Heart right ventricle (tissue), 16 donors: Measurements from ENCODE around the gene SMG6. TPM values are rescaled to one million over a fixed set of nuclear protein-coding genes. Genes with fewer than 3 reads are reported as not detected.
A peak's percentile ranks its signal among the peaks of the same experiment; 100 is the strongest.

Experiments
- ATAC-seq, 8 donors: fragments of 200-7000 bp; cut with Tn5 transposase; one replicate each; pipeline ENCODE4 v1.9.1; 2020; ENCODE audit warnings: mild to moderate bottlenecking in 8 of 8, moderate library complexity in 8 of 8, moderate number of reproducible peaks in 1 of 8
- DNase-seq, 2 donors: peaks; one replicate each; pipeline ENCODE4 v3.0.0-alpha.2; 2020
- H3K27ac ChIP-seq, 10 donors: fragments of 200-600 bp; sonication (generic) in 2 of 10; one replicate each; pipeline versions ENCODE4 v1.5.0 to v1.8.0; 2020 to 2022; ENCODE audit warnings: mild to moderate bottlenecking in 3 of 10
- H3K27me3 ChIP-seq, 7 donors: fragments of 200-600 bp; one replicate each; pipeline ENCODE4 v1.8.0; 2021 to 2022; ENCODE audit warnings: mild to moderate bottlenecking in 2 of 7
- H3K36me3 ChIP-seq, 9 donors: fragments of 200-600 bp; sonication (generic) in 1 of 9; one replicate each; pipeline versions ENCODE4 v1.5.0 to v1.8.0; 2020 to 2022; ENCODE audit warnings: mild to moderate bottlenecking in 2 of 9
- H3K4me1 ChIP-seq, 9 donors: fragments of 200-600 bp; sonication (generic) in 1 of 9; one replicate each; pipeline versions ENCODE4 v1.5.0 to v1.8.0; 2020 to 2022; ENCODE audit warnings: mild to moderate bottlenecking in 4 of 9
- H3K4me3 ChIP-seq, 10 donors: fragments of 200-600 bp; sonication (generic) in 2 of 10; one replicate each; pipeline versions ENCODE4 v1.5.0 to v1.8.0; 2020 to 2022; ENCODE audit warnings: mild to moderate bottlenecking in 7 of 10, moderate library complexity in 2 of 10
- H3K9me3 ChIP-seq, 11 donors: fragments of 200-600 bp in 10 of 11; sonication (generic) in 2 of 11; one replicate each; pipeline versions ENCODE4 v1.5.0 to v1.8.0; 2013 to 2022; ENCODE audit warnings: mild to moderate bottlenecking in 2 of 11, control low read depth in 1 of 11, moderate library complexity in 1 of 11
- WGBS, 2 donors: extraction: QIAGEN DNeasy Blood & Tissue Kit; methylation state at CpG; one replicate each; pipeline ENCODE4 v1.1.7; 2013; ENCODE audit warnings: inconsistent platforms in 1 of 2; 5-methylcytosine and 5-hydroxymethylcytosine counted together
- intact Hi-C, 10 donors: fragments of 100-400 bp; cut with DNase I; formaldehyde crosslinking; loops; one replicate each; pipeline versions ENCODE4 v1.11.1 to v1.14.2; 2022
- polyA plus RNA-seq, 2 donors: library from polyadenylated mRNA; stranded (reverse); fragments of 200-250 nt; gene quantifications; one replicate each; pipeline ENCODE4 v1.2.3, GENCODE V29; 2013
- total RNA-seq, 10 donors: library from RNA; stranded (reverse); fragmentation: NEBNext Ultra II Directional in 3 of 10; extraction: Animal tissue kit (Norgen Biotek cat#: 25700) in 3 of 10; gene quantifications; one replicate each; pipeline versions ENCODE4 v1.2.1 to v1.2.4, GENCODE V29; 2021 to 2023
- TF ChIP-seq, protein P1 (sequence below), 9 donors: fragments of 200-600 bp; sonication (generic) in 2 of 9; IDR thresholded peaks; one replicate each; pipeline versions ENCODE4 v1.5.0 to v1.8.0; 2021 to 2022; ENCODE audit warnings: antibody characterized with exemption in 9 of 9, mild to moderate bottlenecking in 5 of 9, moderate library complexity in 1 of 9
- donor health status: Arrhythmogenic right ventricular cardiomyopathy.
- donor health status: ischemic (EF 13 %, LVEDD 7.1; RV severe dilation, severe dysfunction).
- donor health status: healthy with polysubstance abuse.
- donor health status: DM: no; HTN: yes; CAD: no.
- donor health status: DM: no; HTN: no; CAD: no.
- donor health status: ischemic (EF 25% LVEDD 6.9; RV normal size, moderate dysfunction).
- donor health status: ischemic (EF 25% LVEDD 5.7; RV mildly dilated, moderate dysfunction).
- donor health status: healthy.
- donor health status: DM: yes; HTN: yes; CAD: no.
- donor health status: Ischemic cardiomyopathy.
- donor health status: ischemic (EF 35%, LVEDD 5.7; RV mildly dilated, moderate dysfunction).
- donor health status: nonischemic (EF 11% LVEDD 7.7; RV severe dilation, severe dysfunction).
- donor health status: DM: yes; HTN: yes; CAD: no.
- donor health status: PGD.
- donor health status: ischemic (EF 29% LVEDD 5.4; RV normal size, mild dysfunction).
- donor health status: nonischemic (EF 23%, LVEDD 6.1; RV moderate dilation, normal function).

Gene SMG6
- total and polyA plus RNA-seq, 12 donors: 13.6 to 28.1 (median 19.6) TPM

DNA sequence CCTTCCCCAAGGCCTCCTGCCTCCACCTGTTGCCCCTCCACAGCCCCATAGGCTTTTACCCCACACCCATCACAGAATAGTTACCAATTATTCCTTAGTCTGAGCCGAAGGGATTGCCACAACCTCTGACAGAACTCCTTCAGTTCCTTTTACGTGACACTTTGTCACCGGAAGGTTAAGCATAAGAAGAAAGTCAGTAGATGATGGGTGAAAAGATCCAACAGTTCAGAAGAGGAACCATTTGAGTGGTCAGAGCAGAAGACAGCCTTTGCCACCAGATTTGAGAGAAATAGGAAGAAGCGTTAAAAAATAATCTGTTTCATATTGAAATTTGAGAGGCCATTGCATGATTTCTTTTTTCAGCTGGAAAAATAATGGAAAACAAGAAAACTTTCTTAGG is 1.3 kb upstream of the SMG6 start:
- DNase-seq (no peak), ATAC-seq (no peak)
- H3K9me3 ChIP-seq: no peaks in the 10 kb centered on the region
- intact Hi-C loops: no loop called here
- TF ChIP-seq, protein P1, sequence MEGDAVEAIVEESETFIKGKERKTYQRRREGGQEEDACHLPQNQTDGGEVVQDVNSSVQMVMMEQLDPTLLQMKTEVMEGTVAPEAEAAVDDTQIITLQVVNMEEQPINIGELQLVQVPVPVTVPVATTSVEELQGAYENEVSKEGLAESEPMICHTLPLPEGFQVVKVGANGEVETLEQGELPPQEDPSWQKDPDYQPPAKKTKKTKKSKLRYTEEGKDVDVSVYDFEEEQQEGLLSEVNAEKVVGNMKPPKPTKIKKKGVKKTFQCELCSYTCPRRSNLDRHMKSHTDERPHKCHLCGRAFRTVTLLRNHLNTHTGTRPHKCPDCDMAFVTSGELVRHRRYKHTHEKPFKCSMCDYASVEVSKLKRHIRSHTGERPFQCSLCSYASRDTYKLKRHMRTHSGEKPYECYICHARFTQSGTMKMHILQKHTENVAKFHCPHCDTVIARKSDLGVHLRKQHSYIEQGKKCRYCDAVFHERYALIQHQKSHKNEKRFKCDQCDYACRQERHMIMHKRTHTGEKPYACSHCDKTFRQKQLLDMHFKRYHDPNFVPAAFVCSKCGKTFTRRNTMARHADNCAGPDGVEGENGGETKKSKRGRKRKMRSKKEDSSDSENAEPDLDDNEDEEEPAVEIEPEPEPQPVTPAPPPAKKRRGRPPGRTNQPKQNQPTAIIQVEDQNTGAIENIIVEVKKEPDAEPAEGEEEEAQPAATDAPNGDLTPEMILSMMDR (IDR thresholded peaks at IDR 0.05): no peak
- H3K4me1 ChIP-seq: peaks cover 3 to 31% (median 22%) of the 10 kb centered on the region in 9 donors
- WGBS, 2 donors: 90 to 97% methylated on average over 4 of the region's 4 CpGs
- no peak overlapping the region for H3K4me3 ChIP-seq
- H3K27ac ChIP-seq: no peak overlapping the region
- H3K36me3 ChIP-seq: peaks cover 0 to 14% (median 0%) of the 10 kb centered on the region in 9 donors
- no peaks in the 10 kb centered on the region for H3K27me3 ChIP-seq

DNA sequence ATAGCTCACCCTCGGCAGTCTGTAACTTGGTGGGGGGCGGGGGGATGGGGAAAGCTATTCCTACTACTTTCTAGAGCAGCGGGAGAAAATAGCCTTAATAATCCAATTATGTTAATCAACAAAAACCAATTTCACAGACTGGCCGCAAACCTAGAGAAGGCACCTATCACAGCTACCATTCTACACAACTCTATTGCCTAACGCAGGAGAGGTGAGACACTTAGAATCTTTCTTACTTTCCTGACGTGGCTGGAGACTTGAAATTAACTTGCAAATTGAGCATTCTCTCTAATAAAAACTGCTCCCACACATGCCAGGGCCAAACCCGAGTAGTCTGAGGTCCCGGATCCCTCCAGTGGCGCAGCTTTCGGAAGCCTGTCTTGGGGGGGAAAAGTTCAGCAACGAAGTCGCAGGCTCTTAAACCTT is 794 bp downstream of the SMG6 start:
- 3 to 4% methylated on average over 12 of the region's 12 CpGs for WGBS, 2 donors
- intact Hi-C loops: no loop called here
- ATAC-seq (peak in 2 of 8 donors; percentile 1 to 20), DNase-seq (no peak)
- Histone ChIP-seq H3K4me3 (peak overlapping the region; percentile 76 to 99 (median 90)), H3K27ac (peak overlapping the region; percentile 88 to 97 (median 92)), H3K9me3 (no peaks in the 10 kb centered on the region), H3K4me1 (peaks cover 3 to 31% (median 22%) of the 10 kb centered on the region in 9 donors), H3K36me3 (peaks cover 0 to 34% (median 0%) of the 10 kb centered on the region in 9 donors), H3K27me3 (no peaks in the 10 kb centered on the region)
- TF ChIP-seq, protein P1 (IDR thresholded peaks at IDR 0.05): no peak

DNA sequence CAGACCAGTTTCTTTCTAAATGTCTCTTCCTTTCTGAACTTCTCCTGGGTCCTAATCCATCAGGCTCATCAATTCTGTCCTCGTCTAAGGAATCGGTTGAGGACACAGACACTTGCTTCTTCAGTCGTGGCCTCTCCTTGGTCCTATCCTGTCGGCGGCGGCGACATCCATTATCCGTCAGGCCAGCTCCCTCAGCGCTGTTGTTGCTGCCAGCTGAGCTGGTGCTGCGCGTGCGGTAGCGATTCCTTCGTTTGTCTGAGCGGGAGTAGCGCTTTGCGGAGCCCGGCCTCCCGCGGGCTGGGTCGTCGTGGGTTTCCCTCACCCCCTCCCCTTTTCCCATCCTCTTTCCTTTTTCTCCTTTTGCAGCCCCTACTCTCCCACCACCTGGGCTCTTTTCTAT is 3.8 kb downstream of the SMG6 start:
- intact Hi-C loops: no loop called here
- no peak for DNase-seq
- Histone ChIP-seq H3K4me3 (no peak overlapping the region), H3K27ac (no peak overlapping the region), H3K9me3 (no peaks in the 10 kb centered on the region), H3K4me1 (peaks cover 3 to 36% (median 22%) of the 10 kb centered on the region in 9 donors), H3K27me3 (no peaks in the 10 kb centered on the region), H3K36me3 (peaks cover 0 to 60% (median 24%) of the 10 kb centered on the region in 9 donors)
- ATAC-seq: no peak
- 92 to 93% methylated on average over 22 of the region's 22 CpGs for WGBS, 2 donors
- TF ChIP-seq, protein P1 (IDR thresholded peaks at IDR 0.05): no peak

DNA sequence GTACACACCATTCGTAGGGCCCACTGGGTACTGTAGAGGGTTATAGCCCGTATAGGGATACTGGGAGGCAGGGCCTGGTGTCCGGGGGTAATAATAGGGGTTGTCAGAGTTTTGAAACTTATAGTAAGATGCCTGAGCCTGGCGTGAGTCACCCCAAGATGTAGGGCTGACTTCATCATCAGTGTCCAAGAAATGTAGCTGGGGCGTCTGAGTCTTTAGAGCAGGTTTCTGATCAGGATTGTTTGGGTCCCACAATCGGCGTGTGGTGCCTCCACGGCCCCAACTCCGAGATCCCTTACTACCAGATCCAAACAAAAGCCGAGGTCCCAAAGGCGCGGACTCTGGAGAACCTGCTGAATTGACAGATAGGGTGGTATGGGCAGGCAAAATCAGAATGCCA is 4.4 kb downstream of the SMG6 start:
- no peak for ATAC-seq
- TF ChIP-seq, protein P1 (IDR thresholded peaks at IDR 0.05): no peak
- H3K27me3 ChIP-seq: no peaks in the 10 kb centered on the region
- H3K36me3 ChIP-seq: peaks cover 0 to 66% (median 28%) of the 10 kb centered on the region in 9 donors
- H3K27ac ChIP-seq: no peak overlapping the region
- no peak for DNase-seq
- 95 to 96% methylated on average over 12 of the region's 12 CpGs for WGBS, 2 donors
- H3K4me3 ChIP-seq: no peak overlapping the region
- H3K4me1 ChIP-seq: peaks cover 3 to 30% (median 17%) of the 10 kb centered on the region in 9 donors
- no peaks in the 10 kb centered on the region for H3K9me3 ChIP-seq
- intact Hi-C loops: no loop called here
